SK-N-SH (cell line): ENCODE results near the gene OR8B4. TPM values are rescaled to one million over a fixed set of nuclear protein-coding genes. Genes with fewer than 3 reads are reported as not detected.

Experiments used
- CTCF ChIA-PET: fragments of 300-600, 350-600 bp; formaldehyde crosslinking; extraction: SDS; loops from one replicate; lab custom pipeline; 2021; lab: Yijun Ruan, JAX
- POLR2A ChIA-PET: fragments of 350-600 bp; sonication (Branson Sonifier 250); formaldehyde crosslinking; extraction: SDS; loops from one replicate; lab custom pipeline; 2020; ENCODE audit warnings: antibody characterized with exemption, inconsistent platforms; lab: Yijun Ruan, JAX
- DNase-seq: peaks from one replicate; pipeline ENCODE4 v3.0.0; 2012
- H2AFZ ChIP-seq: fragments of 200-600 bp; sonication (generic); 2 replicates; pipeline ENCODE4 v1.8.1; 2016; ENCODE audit warnings: antibody characterized with exemption, mild to moderate bottlenecking, low read depth
- H3F3A ChIP-seq: fragments of 200-600 bp; sonication (generic); replicated peaks from 2 replicates; pipeline ENCODE3; 2016; ENCODE audit warnings: antibody characterized with exemption, mild to moderate bottlenecking; ENCODE audit not compliant: insufficient read depth
- H3K27ac ChIP-seq, 2 experiments: fragments of 200-500 bp in 1 of 2; fragments of 200-600 bp in 1 of 2; sonication (Bioruptor generic) in 1 of 2; sonication (generic), shearing (Covaris generic) in 1 of 2; 2 replicates each; pipeline versions ENCODE4 v1.5.1 to v1.6.1; 2014 to 2016; ENCODE audit warnings: low read depth in 2 of 2, inconsistent platforms in 1 of 2, low read length in 1 of 2, mild to moderate bottlenecking in 1 of 2, mixed read lengths in 1 of 2
- H3K27me3 ChIP-seq: fragments of 200-600 bp; sonication (generic), shearing (Covaris generic); 2 replicates; pipeline ENCODE4 v1.6.1; 2016; ENCODE audit warnings: mixed run types; ENCODE audit not compliant: insufficient read depth
- H3K36me3 ChIP-seq, 2 experiments: fragments of 200-500 bp in 1 of 2; fragments of 200-600 bp in 1 of 2; sonication (Bioruptor generic) in 1 of 2; sonication (generic) in 1 of 2; replicated peaks in 1 of 2; 2 replicates each; pipeline versions ENCODE3 to v1.5.1; 2014 to 2016; ENCODE audit warnings: low read length in 1 of 2, mild to moderate bottlenecking in 1 of 2; ENCODE audit not compliant: insufficient read depth in 2 of 2, control insufficient read depth in 1 of 2
- H3K4me1 ChIP-seq, 2 experiments: fragments of 200-500 bp in 1 of 2; fragments of 200-600 bp in 1 of 2; sonication (Bioruptor generic) in 1 of 2; sonication (generic), shearing (Covaris generic) in 1 of 2; 2 replicates each; pipeline versions ENCODE4 v1.5.1 to v1.6.1; 2014 to 2016; ENCODE audit warnings: low read depth in 1 of 2, low read length in 1 of 2, mixed run types in 1 of 2; ENCODE audit not compliant: insufficient read depth in 2 of 2, control insufficient read depth in 1 of 2
- H3K4me2 ChIP-seq: fragments of 200-600 bp; sonication (generic), shearing (Covaris generic); 2 replicates; pipeline ENCODE4 v1.6.1; 2017; ENCODE audit warnings: mixed run types
- H3K4me3 ChIP-seq, 2 experiments: fragments of 200-500 bp in 1 of 2; fragments of 200-600 bp in 1 of 2; sonication (Bioruptor generic) in 1 of 2; sonication (generic), shearing (Covaris generic) in 1 of 2; 2 replicates each; pipeline versions ENCODE4 v1.5.1 to v1.8.1; 2014 to 2016; ENCODE audit warnings: low read depth in 2 of 2, inconsistent platforms in 1 of 2, low read length in 1 of 2, mild to moderate bottlenecking in 1 of 2, mixed read lengths in 1 of 2, moderate library complexity in 1 of 2
- H3K79me2 ChIP-seq: fragments of 200-600 bp; sonication (generic); 2 replicates; pipeline ENCODE4 v1.8.1; 2017; ENCODE audit warnings: mild to moderate bottlenecking; ENCODE audit not compliant: insufficient read depth
- H3K9ac ChIP-seq: fragments of 200-600 bp; sonication (generic); 2 replicates; pipeline ENCODE4 v1.6.1; 2017; ENCODE audit warnings: mixed run types
- H3K9me2 ChIP-seq: fragments of 200-600 bp; sonication (generic); 2 replicates; pipeline ENCODE4 v1.6.1; 2017; ENCODE audit warnings: mixed run types
- H3K9me3 ChIP-seq: fragments of 200-600 bp; sonication (generic); 2 replicates; pipeline ENCODE4 v1.6.1; 2017; ENCODE audit warnings: mixed run types, mild to moderate bottlenecking, moderate library complexity
- H4K20me1 ChIP-seq: fragments of 200-600 bp; sonication (generic); 2 replicates; pipeline ENCODE4 v1.6.1; 2017; ENCODE audit warnings: mild to moderate bottlenecking, mixed run types; ENCODE audit not compliant: insufficient read depth
- ELF1 ChIP-seq: IDR thresholded peaks from 2 replicates; pipeline ENCODE4 v1.4.0; 2012
- EZH2phosphoT487 ChIP-seq: fragments of 200-600 bp; sonication (generic); IDR thresholded peaks from 2 replicates; pipeline ENCODE4 v1.6.1; 2017; ENCODE audit warnings: low read depth, mixed run types, mild to moderate bottlenecking, antibody characterized with exemption, moderate library complexity, borderline replicate concordance
- FOSL2 ChIP-seq: IDR thresholded peaks from 2 replicates; pipeline ENCODE4 v1.4.0; 2012; ENCODE audit warnings: low read depth, mild to moderate bottlenecking, moderate library complexity, borderline replicate concordance
- FOXM1 ChIP-seq: IDR thresholded peaks from 2 replicates; pipeline ENCODE4 v1.4.0; 2012; ENCODE audit warnings: low read depth, mild to moderate bottlenecking
- GABPA ChIP-seq: IDR thresholded peaks from 2 replicates; pipeline ENCODE4 v1.4.0; 2012; ENCODE audit warnings: low read depth, mild to moderate bottlenecking
- MAX ChIP-seq: IDR thresholded peaks from 2 replicates; pipeline ENCODE4 v1.4.0; 2012; ENCODE audit warnings: low read depth
- MEF2A ChIP-seq: IDR thresholded peaks from 2 replicates; pipeline ENCODE4 v1.4.0; 2012; ENCODE audit warnings: low read depth, borderline replicate concordance
- NFIC ChIP-seq: IDR thresholded peaks from 2 replicates; pipeline ENCODE4 v1.4.0; 2012; ENCODE audit warnings: borderline replicate concordance
- RCOR1 ChIP-seq: fragments of 150-350 bp; IDR thresholded peaks from 2 replicates; pipeline ENCODE4 v1.6.1; 2017; ENCODE audit warnings: antibody characterized with exemption, low read length
- REST ChIP-seq: IDR thresholded peaks from 2 replicates; pipeline ENCODE4 v1.6.1; 2012; ENCODE audit warnings: mild to moderate bottlenecking, low read depth, low read length, moderate library complexity
- RXRA ChIP-seq: IDR thresholded peaks from 2 replicates; pipeline ENCODE4 v1.4.0; 2012; ENCODE audit warnings: low read depth, mild to moderate bottlenecking, borderline replicate concordance
- SMC3 ChIP-seq: IDR thresholded peaks from 2 replicates; pipeline ENCODE4 v1.6.1; 2012; ENCODE audit warnings: low read depth, low read length, improper control_type of control experiment
- USF1 ChIP-seq: IDR thresholded peaks from 2 replicates; pipeline ENCODE4 v1.4.0; 2012; ENCODE audit warnings: low read depth, borderline replicate concordance
- WGBS: methylation state at CpG from one replicate; pipeline ENCODE4 v1.1.6; 2017; ENCODE audit warnings: low lambda C conversion rate; 5-methylcytosine and 5-hydroxymethylcytosine counted together
- polyA plus RNA-seq, 3 experiments: library from polyadenylated mRNA; depleted of rRNA; stranded (reverse); fragments of >200 nt; gene quantifications; 2 replicates each; pipeline ENCODE4 v1.2.3, GENCODE V29; 2012
- TF ChIP-seq, protein P1 (sequence below): fragments of 200-600 bp; sonication (generic); IDR thresholded peaks from 2 replicates; pipeline ENCODE4 v1.6.1; 2017; ENCODE audit warnings: antibody characterized with exemption, mild to moderate bottlenecking, moderate library complexity
- TF ChIP-seq, protein P2 (sequence below): IDR thresholded peaks from 2 replicates; pipeline ENCODE4; 2012
- TF ChIP-seq, protein P3 (sequence below): fragments of 150-350 bp; IDR thresholded peaks from 2 replicates; pipeline ENCODE4 v1.6.1; 2017; ENCODE audit warnings: antibody characterized with exemption, low read length, low read depth, borderline replicate concordance
- TF ChIP-seq, protein P4 (sequence below): fragments of 150-350 bp; IDR thresholded peaks from 2 replicates; pipeline ENCODE4 v1.6.1; 2016; ENCODE audit warnings: mild to moderate bottlenecking, low read depth, low read length
- TF ChIP-seq, protein P5 (sequence below): IDR thresholded peaks from 2 replicates; pipeline ENCODE4 v1.4.0; 2012; ENCODE audit warnings: low read depth, borderline replicate concordance

Gene OR8B4, protein sequence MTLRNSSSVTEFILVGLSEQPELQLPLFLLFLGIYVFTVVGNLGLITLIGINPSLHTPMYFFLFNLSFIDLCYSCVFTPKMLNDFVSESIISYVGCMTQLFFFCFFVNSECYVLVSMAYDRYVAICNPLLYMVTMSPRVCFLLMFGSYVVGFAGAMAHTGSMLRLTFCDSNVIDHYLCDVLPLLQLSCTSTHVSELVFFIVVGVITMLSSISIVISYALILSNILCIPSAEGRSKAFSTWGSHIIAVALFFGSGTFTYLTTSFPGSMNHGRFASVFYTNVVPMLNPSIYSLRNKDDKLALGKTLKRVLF
- polyA plus RNA-seq (2012; rRNA removed) = not detected in 2 replicates
- not detected in 2 replicates for polyA plus RNA-seq (2012; cell fraction: cytosol; rRNA removed)
- not detected in 2 replicates for polyA plus RNA-seq (2012; cell fraction: nucleus; rRNA removed)

DNA sequence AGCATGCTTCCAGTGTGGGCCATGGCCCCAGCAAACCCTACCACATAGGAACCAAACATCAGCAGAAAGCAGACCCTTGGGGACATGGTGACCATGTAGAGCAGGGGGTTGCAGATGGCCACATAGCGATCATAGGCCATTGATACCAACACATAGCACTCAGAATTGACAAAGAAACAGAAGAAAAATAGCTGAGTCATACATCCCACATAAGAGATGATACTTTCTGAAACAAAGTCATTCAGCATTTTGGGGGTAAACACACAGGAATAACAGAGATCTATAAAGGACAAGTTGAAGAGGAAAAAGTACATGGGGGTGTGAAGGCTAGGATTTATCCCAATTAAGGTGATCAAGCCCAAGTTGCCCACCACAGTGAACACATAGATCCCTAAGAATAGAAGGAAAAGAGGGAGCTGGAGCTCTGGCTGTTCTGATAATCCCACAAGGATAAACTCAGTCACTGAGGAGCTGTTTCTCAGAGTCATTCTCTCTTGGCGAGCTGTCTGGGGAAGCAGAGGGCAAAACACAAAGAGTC lies at the start of gene OR8B4:
OR8B4 (minus strand) TSS at position 488 of the 538 bp plus-strand sequence; CDS start at position 488, 0 bp downstream.
- H2AFZ ChIP-seq = no peak within 1 kb of the TSS
- H3K4me3 ChIP-seq = no peak within 1 kb of the TSS
- H3K27me3 ChIP-seq = no peaks in the 10 kb centered on the region
- WGBS = 0% methylated on average over 2 of the region's 2 CpGs
- H4K20me1 ChIP-seq = no peaks in the 10 kb centered on the region
- POLR2A ChIA-PET = no interaction called here
- no peaks in the 10 kb centered on the region for H3K36me3 ChIP-seq
- H3F3A ChIP-seq = no peaks in the 10 kb centered on the region
- no peaks in the 10 kb centered on the region for H3K9me2 ChIP-seq
- no peak for DNase-seq
- CTCF ChIA-PET = no interaction called here
- no peaks in the 10 kb centered on the region for H3K9me3 ChIP-seq
- H3K9ac ChIP-seq = no peak within 1 kb of the TSS
- H3K4me1 ChIP-seq = no peaks in the 10 kb centered on the region
- no peaks in the 10 kb centered on the region for H3K79me2 ChIP-seq
- no peak within 1 kb of the TSS for H3K27ac ChIP-seq
- TF ChIP-seq, protein P1, sequence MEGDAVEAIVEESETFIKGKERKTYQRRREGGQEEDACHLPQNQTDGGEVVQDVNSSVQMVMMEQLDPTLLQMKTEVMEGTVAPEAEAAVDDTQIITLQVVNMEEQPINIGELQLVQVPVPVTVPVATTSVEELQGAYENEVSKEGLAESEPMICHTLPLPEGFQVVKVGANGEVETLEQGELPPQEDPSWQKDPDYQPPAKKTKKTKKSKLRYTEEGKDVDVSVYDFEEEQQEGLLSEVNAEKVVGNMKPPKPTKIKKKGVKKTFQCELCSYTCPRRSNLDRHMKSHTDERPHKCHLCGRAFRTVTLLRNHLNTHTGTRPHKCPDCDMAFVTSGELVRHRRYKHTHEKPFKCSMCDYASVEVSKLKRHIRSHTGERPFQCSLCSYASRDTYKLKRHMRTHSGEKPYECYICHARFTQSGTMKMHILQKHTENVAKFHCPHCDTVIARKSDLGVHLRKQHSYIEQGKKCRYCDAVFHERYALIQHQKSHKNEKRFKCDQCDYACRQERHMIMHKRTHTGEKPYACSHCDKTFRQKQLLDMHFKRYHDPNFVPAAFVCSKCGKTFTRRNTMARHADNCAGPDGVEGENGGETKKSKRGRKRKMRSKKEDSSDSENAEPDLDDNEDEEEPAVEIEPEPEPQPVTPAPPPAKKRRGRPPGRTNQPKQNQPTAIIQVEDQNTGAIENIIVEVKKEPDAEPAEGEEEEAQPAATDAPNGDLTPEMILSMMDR = no peak
- TF ChIP-seq SMC3 (no peak), FOXM1 (no peak), REST (no peak), EZH2phosphoT487 (no peak), GABPA (no peak), MAX (no peak), ELF1 (no peak), RCOR1 (no peak), MEF2A (no peak), RXRA (no peak), FOSL2 (no peak), NFIC (no peak), USF1 (no peak)
- TF ChIP-seq, protein P2, sequence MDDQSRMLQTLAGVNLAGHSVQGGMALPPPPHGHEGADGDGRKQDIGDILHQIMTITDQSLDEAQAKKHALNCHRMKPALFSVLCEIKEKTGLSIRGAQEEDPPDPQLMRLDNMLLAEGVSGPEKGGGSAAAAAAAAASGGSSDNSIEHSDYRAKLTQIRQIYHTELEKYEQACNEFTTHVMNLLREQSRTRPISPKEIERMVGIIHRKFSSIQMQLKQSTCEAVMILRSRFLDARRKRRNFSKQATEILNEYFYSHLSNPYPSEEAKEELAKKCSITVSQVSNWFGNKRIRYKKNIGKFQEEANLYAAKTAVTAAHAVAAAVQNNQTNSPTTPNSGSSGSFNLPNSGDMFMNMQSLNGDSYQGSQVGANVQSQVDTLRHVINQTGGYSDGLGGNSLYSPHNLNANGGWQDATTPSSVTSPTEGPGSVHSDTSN = no peak
- TF ChIP-seq, protein P3, sequence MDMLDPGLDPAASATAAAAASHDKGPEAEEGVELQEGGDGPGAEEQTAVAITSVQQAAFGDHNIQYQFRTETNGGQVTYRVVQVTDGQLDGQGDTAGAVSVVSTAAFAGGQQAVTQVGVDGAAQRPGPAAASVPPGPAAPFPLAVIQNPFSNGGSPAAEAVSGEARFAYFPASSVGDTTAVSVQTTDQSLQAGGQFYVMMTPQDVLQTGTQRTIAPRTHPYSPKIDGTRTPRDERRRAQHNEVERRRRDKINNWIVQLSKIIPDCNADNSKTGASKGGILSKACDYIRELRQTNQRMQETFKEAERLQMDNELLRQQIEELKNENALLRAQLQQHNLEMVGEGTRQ = no peak
- TF ChIP-seq, protein P4, sequence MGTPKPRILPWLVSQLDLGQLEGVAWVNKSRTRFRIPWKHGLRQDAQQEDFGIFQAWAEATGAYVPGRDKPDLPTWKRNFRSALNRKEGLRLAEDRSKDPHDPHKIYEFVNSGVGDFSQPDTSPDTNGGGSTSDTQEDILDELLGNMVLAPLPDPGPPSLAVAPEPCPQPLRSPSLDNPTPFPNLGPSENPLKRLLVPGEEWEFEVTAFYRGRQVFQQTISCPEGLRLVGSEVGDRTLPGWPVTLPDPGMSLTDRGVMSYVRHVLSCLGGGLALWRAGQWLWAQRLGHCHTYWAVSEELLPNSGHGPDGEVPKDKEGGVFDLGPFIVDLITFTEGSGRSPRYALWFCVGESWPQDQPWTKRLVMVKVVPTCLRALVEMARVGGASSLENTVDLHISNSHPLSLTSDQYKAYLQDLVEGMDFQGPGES = no peak
- TF ChIP-seq, protein P5, sequence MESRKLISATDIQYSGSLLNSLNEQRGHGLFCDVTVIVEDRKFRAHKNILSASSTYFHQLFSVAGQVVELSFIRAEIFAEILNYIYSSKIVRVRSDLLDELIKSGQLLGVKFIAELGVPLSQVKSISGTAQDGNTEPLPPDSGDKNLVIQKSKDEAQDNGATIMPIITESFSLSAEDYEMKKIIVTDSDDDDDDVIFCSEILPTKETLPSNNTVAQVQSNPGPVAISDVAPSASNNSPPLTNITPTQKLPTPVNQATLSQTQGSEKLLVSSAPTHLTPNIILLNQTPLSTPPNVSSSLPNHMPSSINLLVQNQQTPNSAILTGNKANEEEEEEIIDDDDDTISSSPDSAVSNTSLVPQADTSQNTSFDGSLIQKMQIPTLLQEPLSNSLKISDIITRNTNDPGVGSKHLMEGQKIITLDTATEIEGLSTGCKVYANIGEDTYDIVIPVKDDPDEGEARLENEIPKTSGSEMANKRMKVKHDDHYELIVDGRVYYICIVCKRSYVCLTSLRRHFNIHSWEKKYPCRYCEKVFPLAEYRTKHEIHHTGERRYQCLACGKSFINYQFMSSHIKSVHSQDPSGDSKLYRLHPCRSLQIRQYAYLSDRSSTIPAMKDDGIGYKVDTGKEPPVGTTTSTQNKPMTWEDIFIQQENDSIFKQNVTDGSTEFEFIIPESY = no peak
- no peak within 1 kb of the TSS for H3K4me2 ChIP-seq
